ENCODE results near the gene FBXO42.
"Not testable (repeated sequence)": the region's sequence is repeated elsewhere in the genome, so short reads cannot be mapped to it uniquely, and the experiment has no call there.

Gene FBXO42

DNA sequence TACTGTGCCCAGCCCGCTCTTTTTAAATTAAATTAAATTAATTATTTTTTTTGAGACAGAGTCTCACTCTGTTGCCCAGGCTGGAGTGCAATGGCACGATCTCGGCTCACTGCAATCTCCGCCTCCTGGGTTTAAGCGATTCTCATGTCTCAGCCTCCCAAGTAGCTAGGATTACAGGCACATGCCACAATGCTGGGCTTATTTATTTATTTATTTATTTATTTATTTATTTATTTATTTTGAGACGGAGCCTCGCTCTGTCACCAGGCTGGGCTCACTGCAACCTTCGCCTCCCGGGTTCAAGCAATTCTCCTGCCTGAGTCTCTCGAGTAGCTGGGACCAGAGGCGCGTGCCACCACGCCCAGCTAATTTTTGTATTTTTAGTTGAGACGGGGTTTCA lies 129.6 kb downstream of the FBXO42 start:
- not testable (repeated sequence) for H3K9me3 ChIP-seq (ENCODE audit: control insufficient read depth, low read length); H3K27ac ChIP-seq (ENCODE audit: insufficient read depth, low read length, poor library complexity, severe bottlenecking); DNase-seq; H3K4me1 ChIP-seq (ENCODE audit: control insufficient read depth, insufficient read depth, low read length, poor library complexity, severe bottlenecking); H3K4me3 ChIP-seq (ENCODE audit: insufficient read depth, low read depth, low read length, poor library complexity, severe bottlenecking); H3K36me3 ChIP-seq (ENCODE audit: control insufficient read depth, insufficient read depth, low read length)
- peaks cover 11% of the 10 kb centered on the region for H3K27me3 ChIP-seq (replicated peaks; ENCODE audit: control insufficient read depth, insufficient read depth, low read length, poor library complexity, severe bottlenecking)

DNA sequence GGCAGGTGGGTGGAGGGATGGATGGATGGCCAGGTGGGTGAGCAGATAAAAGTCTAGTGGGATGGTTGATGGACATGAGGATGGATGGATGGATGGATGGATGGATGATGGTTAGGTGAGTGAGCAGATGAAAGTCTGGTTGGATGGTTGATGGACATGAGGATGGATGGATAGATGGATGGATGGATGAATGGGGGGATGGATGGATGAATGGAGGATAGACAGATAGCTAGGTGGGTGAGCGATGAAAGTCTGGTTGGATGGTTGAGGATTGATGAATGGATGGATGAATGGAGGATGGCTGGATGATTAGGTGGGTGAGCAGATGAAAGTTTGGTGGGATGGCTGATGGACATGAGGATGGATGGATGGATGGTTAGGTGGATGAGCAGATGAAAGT lies 130.8 kb downstream of the FBXO42 start:
- Histone ChIP-seq H3K4me3 (ENCODE audit: insufficient read depth, low read depth, low read length, poor library complexity, severe bottlenecking) (no peak overlapping the region), H3K27me3 (replicated peaks; ENCODE audit: control insufficient read depth, insufficient read depth, low read length, poor library complexity, severe bottlenecking) (no peaks in the 10 kb centered on the region), H3K4me1 (ENCODE audit: control insufficient read depth, insufficient read depth, low read length, poor library complexity, severe bottlenecking) (peaks cover 7% of the 10 kb centered on the region), H3K36me3 (ENCODE audit: control insufficient read depth, insufficient read depth, low read length) (no peaks in the 10 kb centered on the region), H3K27ac (ENCODE audit: insufficient read depth, low read length, poor library complexity, severe bottlenecking) (no peak overlapping the region), H3K9me3 (ENCODE audit: control insufficient read depth, low read length) (no peaks in the 10 kb centered on the region)
- no peak for DNase-seq

GRCh38 chr1:16219968-16220500 lies 132.2 kb downstream of the FBXO42 start:
- no peaks in the 10 kb centered on the region for H3K27me3 ChIP-seq (replicated peaks; ENCODE audit: control insufficient read depth, insufficient read depth, low read length, poor library complexity, severe bottlenecking)
- H3K9me3 ChIP-seq (ENCODE audit: control insufficient read depth, low read length): no peaks in the 10 kb centered on the region
- H3K4me3 ChIP-seq (ENCODE audit: insufficient read depth, low read depth, low read length, poor library complexity, severe bottlenecking): no peak overlapping the region
- H3K27ac ChIP-seq (ENCODE audit: insufficient read depth, low read length, poor library complexity, severe bottlenecking): no peak overlapping the region
- peaks cover 15% of the 10 kb centered on the region for H3K4me1 ChIP-seq (ENCODE audit: control insufficient read depth, insufficient read depth, low read length, poor library complexity, severe bottlenecking)
- H3K36me3 ChIP-seq (ENCODE audit: control insufficient read depth, insufficient read depth, low read length): no peaks in the 10 kb centered on the region
- no peak for DNase-seq

GRCh38 chr1:16218674-16219071 lies 133.6 kb downstream of the FBXO42 start:
- H3K4me3 ChIP-seq (ENCODE audit: insufficient read depth, low read depth, low read length, poor library complexity, severe bottlenecking): no peak overlapping the region
- no peaks in the 10 kb centered on the region for H3K27me3 ChIP-seq (replicated peaks; ENCODE audit: control insufficient read depth, insufficient read depth, low read length, poor library complexity, severe bottlenecking)
- H3K4me1 ChIP-seq (ENCODE audit: control insufficient read depth, insufficient read depth, low read length, poor library complexity, severe bottlenecking): peaks cover 15% of the 10 kb centered on the region
- H3K27ac ChIP-seq (ENCODE audit: insufficient read depth, low read length, poor library complexity, severe bottlenecking): no peak overlapping the region
- no peaks in the 10 kb centered on the region for H3K9me3 ChIP-seq (ENCODE audit: control insufficient read depth, low read length)
- DNase-seq: no peak
- no peaks in the 10 kb centered on the region for H3K36me3 ChIP-seq (ENCODE audit: control insufficient read depth, insufficient read depth, low read length)

DNA sequence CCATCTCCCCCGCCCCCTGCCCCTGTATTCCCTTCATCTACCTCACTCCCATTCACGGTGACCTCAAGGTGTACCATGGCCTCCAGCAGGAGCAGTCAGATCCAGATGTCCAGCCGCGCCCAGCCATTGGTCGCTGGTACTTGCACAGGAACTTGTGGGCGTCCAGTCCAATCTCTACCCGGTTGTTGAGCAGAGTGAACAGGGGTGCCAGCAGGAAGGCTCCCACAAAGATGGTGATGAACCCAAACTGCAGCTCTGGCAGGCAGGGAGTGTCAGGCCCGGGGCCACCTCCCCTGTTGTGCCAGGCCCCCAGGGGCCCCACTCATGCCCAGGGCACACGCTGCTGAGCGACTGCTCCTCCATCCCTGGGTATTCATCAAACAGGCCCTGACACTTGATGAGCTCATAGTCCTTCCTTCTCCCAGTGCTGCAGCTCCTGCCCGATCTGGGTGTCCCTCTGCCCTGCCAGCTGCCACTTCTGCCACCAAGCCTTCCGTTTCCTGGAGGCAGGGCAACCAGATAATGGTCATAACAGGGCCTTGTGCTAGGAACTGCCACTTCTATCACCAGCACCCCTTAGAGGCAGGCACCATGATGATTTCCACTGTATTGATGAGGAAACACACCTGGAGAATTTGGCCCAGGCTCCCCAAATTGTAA lies 134.1 kb downstream of the FBXO42 start:
- Histone ChIP-seq H3K27ac (ENCODE audit: insufficient read depth, low read length, poor library complexity, severe bottlenecking) (no peak overlapping the region), H3K9me3 (ENCODE audit: control insufficient read depth, low read length) (no peaks in the 10 kb centered on the region), H3K27me3 (replicated peaks; ENCODE audit: control insufficient read depth, insufficient read depth, low read length, poor library complexity, severe bottlenecking) (no peaks in the 10 kb centered on the region), H3K4me1 (ENCODE audit: control insufficient read depth, insufficient read depth, low read length, poor library complexity, severe bottlenecking) (peaks cover 15% of the 10 kb centered on the region), H3K4me3 (ENCODE audit: insufficient read depth, low read depth, low read length, poor library complexity, severe bottlenecking) (no peak overlapping the region), H3K36me3 (ENCODE audit: control insufficient read depth, insufficient read depth, low read length) (no peaks in the 10 kb centered on the region)
- no peak for DNase-seq

- H3K4me3 ChIP-seq (ENCODE audit: insufficient read depth, low read depth, low read length, poor library complexity, severe bottlenecking): peak overlapping the region; percentile 74
- no peaks in the 10 kb centered on the region for H3K9me3 ChIP-seq (ENCODE audit: control insufficient read depth, low read length)
- no peaks in the 10 kb centered on the region for H3K27me3 ChIP-seq (replicated peaks; ENCODE audit: control insufficient read depth, insufficient read depth, low read length, poor library complexity, severe bottlenecking)
- peak overlapping the region; percentile 25 for H3K27ac ChIP-seq (ENCODE audit: insufficient read depth, low read length, poor library complexity, severe bottlenecking)
- H3K4me1 ChIP-seq (ENCODE audit: control insufficient read depth, insufficient read depth, low read length, poor library complexity, severe bottlenecking): peaks cover 15% of the 10 kb centered on the region
- peak; percentile 90 to 94 (median 93) for DNase-seq
- H3K36me3 ChIP-seq (ENCODE audit: control insufficient read depth, insufficient read depth, low read length): no peaks in the 10 kb centered on the region
These were observed 135.1 kb downstream of the FBXO42 start for GRCh38 chr1:16217061-16217785.

GRCh38 chr1:16215882-16216753 lies 136.2 kb downstream of the FBXO42 start:
- no peaks in the 10 kb centered on the region for H3K27me3 ChIP-seq (replicated peaks; ENCODE audit: control insufficient read depth, insufficient read depth, low read length, poor library complexity, severe bottlenecking)
- no peaks in the 10 kb centered on the region for H3K36me3 ChIP-seq (ENCODE audit: control insufficient read depth, insufficient read depth, low read length)
- H3K27ac ChIP-seq (ENCODE audit: insufficient read depth, low read length, poor library complexity, severe bottlenecking): no peak overlapping the region
- DNase-seq: peak; percentile 44 to 65 (median 51)
- peaks cover 15% of the 10 kb centered on the region for H3K4me1 ChIP-seq (ENCODE audit: control insufficient read depth, insufficient read depth, low read length, poor library complexity, severe bottlenecking)
- H3K9me3 ChIP-seq (ENCODE audit: control insufficient read depth, low read length): no peaks in the 10 kb centered on the region
- peak overlapping the region; percentile 74 for H3K4me3 ChIP-seq (ENCODE audit: insufficient read depth, low read depth, low read length, poor library complexity, severe bottlenecking)

- H3K27ac ChIP-seq (ENCODE audit: insufficient read depth, low read length, poor library complexity, severe bottlenecking); DNase-seq; H3K36me3 ChIP-seq (ENCODE audit: control insufficient read depth, insufficient read depth, low read length); H3K4me3 ChIP-seq (ENCODE audit: insufficient read depth, low read depth, low read length, poor library complexity, severe bottlenecking); H3K27me3 ChIP-seq (replicated peaks; ENCODE audit: control insufficient read depth, insufficient read depth, low read length, poor library complexity, severe bottlenecking); H3K9me3 ChIP-seq (ENCODE audit: control insufficient read depth, low read length): not testable (repeated sequence)
- peaks cover 15% of the 10 kb centered on the region for H3K4me1 ChIP-seq (ENCODE audit: control insufficient read depth, insufficient read depth, low read length, poor library complexity, severe bottlenecking)
These were observed 137.0 kb downstream of the FBXO42 start for GRCh38 chr1:16215240-16215639.

GRCh38 chr1:16213544-16213943 lies 138.7 kb downstream of the FBXO42 start:
- H3K27ac ChIP-seq (ENCODE audit: insufficient read depth, low read length, poor library complexity, severe bottlenecking); DNase-seq; H3K9me3 ChIP-seq (ENCODE audit: control insufficient read depth, low read length); H3K36me3 ChIP-seq (ENCODE audit: control insufficient read depth, insufficient read depth, low read length); H3K4me3 ChIP-seq (ENCODE audit: insufficient read depth, low read depth, low read length, poor library complexity, severe bottlenecking); H3K27me3 ChIP-seq (replicated peaks; ENCODE audit: control insufficient read depth, insufficient read depth, low read length, poor library complexity, severe bottlenecking): not testable (repeated sequence)
- H3K4me1 ChIP-seq (ENCODE audit: control insufficient read depth, insufficient read depth, low read length, poor library complexity, severe bottlenecking): peaks cover 15% of the 10 kb centered on the region
